Measurements from ENCODE around the gene HIPK1. TPM values are rescaled to one million over a fixed set of nuclear protein-coding genes. Genes with fewer than 3 reads are reported as not detected.

Gene HIPK1
- total RNA-seq, 1 donor from 2014 or later = 41.3 TPM

DNA sequence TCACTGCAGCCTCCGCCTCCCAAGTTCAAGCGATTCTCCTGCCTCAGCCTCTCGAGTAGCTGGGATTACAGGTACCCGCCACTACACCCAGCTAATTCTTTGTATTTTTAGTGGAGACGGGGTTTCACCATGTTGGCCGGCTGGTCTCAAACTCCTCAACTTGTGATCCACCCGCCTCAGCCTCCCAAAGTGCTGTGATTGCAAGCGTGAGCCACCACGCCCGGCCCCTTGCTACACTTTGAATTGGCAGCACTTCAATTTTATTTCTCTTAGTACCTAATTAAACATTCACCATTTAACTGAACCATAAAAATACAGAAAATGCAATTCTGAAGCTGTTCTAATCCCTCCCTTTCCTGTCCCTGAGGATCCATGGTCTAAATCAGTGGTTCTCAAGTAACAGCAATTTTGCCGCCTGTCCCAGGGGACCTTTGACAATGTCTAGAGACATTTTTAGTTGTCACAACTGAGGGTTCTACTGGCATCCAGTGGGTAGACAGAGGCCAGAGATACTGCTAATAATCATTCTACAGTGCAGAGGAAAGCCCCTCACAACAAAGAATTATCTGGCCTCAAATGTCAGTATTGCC, 37.4 kb upstream of the HIPK1 start:
- no peak for DNase-seq (ENCODE audit: low spot score)
- no peaks in the 10 kb centered on the region for H3K79me2 ChIP-seq (ENCODE audit: low read depth)
- no peak overlapping the region for H3K4me3 ChIP-seq
- Mint-ChIP-seq H3K36me3 (peaks cover 10% of the 10 kb centered on the region), H3K4me1 (peaks cover 3% of the 10 kb centered on the region), H3K9me3 (no peaks in the 10 kb centered on the region), H3K27ac (no peak overlapping the region), H3K4me3 (no peak overlapping the region), H3K27me3 (ENCODE audit: insufficient read depth, low read depth) (no peaks in the 10 kb centered on the region)
- H3K27me3 ChIP-seq = no peaks in the 10 kb centered on the region
- no peak overlapping the region for H3K27ac ChIP-seq
- no peak overlapping the region for H3K9ac ChIP-seq
- no peak overlapping the region for H2AFZ ChIP-seq (replicated peaks)
- no peaks in the 10 kb centered on the region for H4K20me1 ChIP-seq (ENCODE audit: low read depth)
- TF ChIP-seq EZH2phosphoT487 (IDR thresholded peaks at IDR 0.05) = no peak
- TF ChIP-seq EZH2 (IDR thresholded peaks at IDR 0.05) = no peak
- TF ChIP-seq CTCF (IDR thresholded peaks at IDR 0.05) = no peak
- no peaks in the 10 kb centered on the region for H3F3A ChIP-seq (ENCODE audit: low read depth)
- no peaks in the 10 kb centered on the region for H3K4me1 ChIP-seq
- no peak overlapping the region for H3K4me2 ChIP-seq
- H3K36me3 ChIP-seq = no peaks in the 10 kb centered on the region
- H3K9me3 ChIP-seq (ENCODE audit: low read depth) = no peaks in the 10 kb centered on the region

DNA sequence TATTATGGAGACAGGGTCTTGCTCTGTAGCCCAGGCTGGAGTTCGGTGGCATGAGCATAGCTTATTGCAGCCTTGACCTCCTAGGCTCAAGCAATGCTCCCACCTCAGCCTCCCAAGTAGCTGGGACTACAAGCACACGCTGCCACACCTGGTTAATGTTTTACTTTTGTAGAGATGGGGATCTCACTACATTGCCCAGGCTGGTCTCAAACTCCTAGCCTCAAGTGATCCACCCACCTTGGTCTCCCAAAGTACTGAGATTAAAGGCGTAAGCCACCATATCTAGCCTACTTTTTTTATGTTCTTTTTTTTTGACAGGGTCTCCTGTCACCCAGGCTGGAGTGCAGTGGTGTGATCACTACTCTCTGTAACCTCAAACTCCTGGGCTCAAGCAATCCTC, 35.9 kb upstream of the HIPK1 start:
- H3K4me3 Mint-ChIP-seq = no peak overlapping the region

GRCh38 chr1:113895098-113895497, 34.0 kb upstream of the HIPK1 start:
- H3K27ac ChIP-seq = no peak overlapping the region
- no peak for DNase-seq (ENCODE audit: low spot score)
- Mint-ChIP-seq H3K27ac (no peak overlapping the region), H3K27me3 (ENCODE audit: insufficient read depth, low read depth) (peaks cover 3% of the 10 kb centered on the region), H3K4me3 (no peak overlapping the region), H3K36me3 (peaks cover 13% of the 10 kb centered on the region), H3K9me3 (no peaks in the 10 kb centered on the region), H3K4me1 (no peaks in the 10 kb centered on the region)
- TF ChIP-seq EZH2phosphoT487 (IDR thresholded peaks at IDR 0.05) (no peak), CTCF (IDR thresholded peaks at IDR 0.05) (no peak), EZH2 (IDR thresholded peaks at IDR 0.05) (no peak)
- no peak overlapping the region for H3K4me3 ChIP-seq
- H3K9me3 ChIP-seq (ENCODE audit: low read depth) = no peaks in the 10 kb centered on the region
- no peaks in the 10 kb centered on the region for H3K79me2 ChIP-seq (ENCODE audit: low read depth)
- no peaks in the 10 kb centered on the region for H3K36me3 ChIP-seq
- H3K4me2 ChIP-seq = no peak overlapping the region
- no peak overlapping the region for H2AFZ ChIP-seq (replicated peaks)
- H4K20me1 ChIP-seq (ENCODE audit: low read depth) = no peaks in the 10 kb centered on the region
- no peaks in the 10 kb centered on the region for H3F3A ChIP-seq (ENCODE audit: low read depth)
- H3K27me3 ChIP-seq = no peaks in the 10 kb centered on the region
- H3K9ac ChIP-seq = no peak overlapping the region
- H3K4me1 ChIP-seq = no peaks in the 10 kb centered on the region

More for the DNA sequence above, 35.9 kb upstream of the HIPK1 start:
- Histone ChIP-seq H3K36me3 (no peaks in the 10 kb centered on the region), H3K4me2 (no peak overlapping the region), H3K27me3 (no peaks in the 10 kb centered on the region), H3K4me3 (no peak overlapping the region), H3K79me2 (ENCODE audit: low read depth) (no peaks in the 10 kb centered on the region), H3K9ac (no peak overlapping the region), H3F3A (ENCODE audit: low read depth) (no peaks in the 10 kb centered on the region), H3K9me3 (ENCODE audit: low read depth) (no peaks in the 10 kb centered on the region), H2AFZ (replicated peaks) (no peak overlapping the region), H4K20me1 (ENCODE audit: low read depth) (no peaks in the 10 kb centered on the region), H3K27ac (no peak overlapping the region), H3K4me1 (no peaks in the 10 kb centered on the region)
- no peak for DNase-seq (ENCODE audit: low spot score)
- Mint-ChIP-seq H3K36me3 (peaks cover 13% of the 10 kb centered on the region), H3K27me3 (ENCODE audit: insufficient read depth, low read depth) (peaks cover 3% of the 10 kb centered on the region), H3K9me3 (no peaks in the 10 kb centered on the region), H3K27ac (no peak overlapping the region), H3K4me1 (no peaks in the 10 kb centered on the region)
- TF ChIP-seq EZH2phosphoT487 (IDR thresholded peaks at IDR 0.05) (no peak), EZH2 (IDR thresholded peaks at IDR 0.05) (no peak), CTCF (IDR thresholded peaks at IDR 0.05) (no peak)
